Measurements from ENCODE around the gene SMG6. TPM values are rescaled to one million over a fixed set of nuclear protein-coding genes. Genes with fewer than 3 reads are reported as not detected.

SMG6 gene
- total and polyA plus RNA-seq, 2 of the 4 experiments (the other 2 are of a cell fraction), result 16.3 to 30.3 TPM

DNA sequence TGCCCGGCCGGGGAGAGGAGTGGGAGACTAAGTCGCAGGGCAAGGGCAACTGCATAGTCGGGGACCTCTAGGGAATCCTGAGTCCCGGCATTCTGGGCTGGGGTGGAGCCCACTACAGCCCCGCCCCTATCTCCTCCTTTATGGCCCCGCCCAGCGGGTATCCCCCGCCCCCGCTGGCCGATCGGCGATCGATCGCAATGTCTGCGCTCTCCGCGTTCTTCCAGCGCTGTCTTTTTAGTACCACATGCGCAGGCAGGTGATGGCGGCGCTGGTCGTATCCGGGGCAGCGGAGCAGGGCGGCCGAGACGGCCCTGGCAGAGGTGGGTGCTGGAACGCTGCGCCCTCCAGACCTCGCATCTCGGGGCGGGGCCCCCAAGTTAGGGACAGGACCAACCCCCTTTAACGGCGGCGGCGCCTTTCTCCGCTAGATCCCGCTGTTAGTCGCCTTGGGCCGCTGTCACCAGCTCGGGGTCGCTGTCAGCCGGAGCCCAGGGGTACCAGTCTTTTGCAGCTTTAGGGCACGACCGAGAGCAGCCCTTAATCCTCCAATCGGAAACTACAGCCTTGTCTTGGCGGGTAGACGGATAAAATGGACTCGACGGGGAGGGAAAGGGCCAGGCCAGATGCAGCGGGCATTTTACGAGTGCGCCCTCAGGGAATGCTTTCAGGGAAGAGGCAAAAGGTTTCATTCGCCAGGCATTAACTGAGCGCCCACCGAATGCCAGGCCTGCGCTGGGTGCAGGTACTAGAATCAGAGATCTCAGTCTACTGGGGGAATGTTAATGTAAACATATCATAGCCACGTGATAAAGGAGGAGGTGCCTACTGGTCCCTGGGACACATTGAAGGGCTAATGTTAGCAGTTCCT lies 273.4 kb downstream of the SMG6 start, which contains the start of gene DPH1:
Gene DPH1 (plus strand): TSS at position 243 of the 868 bp plus-strand sequence. CDS start 17 bp downstream, at position 260.
- POLR2A ChIA-PET (ENCODE audit: unreplicated experiment), result no interaction called here
- TF ChIP-seq, protein P1, sequence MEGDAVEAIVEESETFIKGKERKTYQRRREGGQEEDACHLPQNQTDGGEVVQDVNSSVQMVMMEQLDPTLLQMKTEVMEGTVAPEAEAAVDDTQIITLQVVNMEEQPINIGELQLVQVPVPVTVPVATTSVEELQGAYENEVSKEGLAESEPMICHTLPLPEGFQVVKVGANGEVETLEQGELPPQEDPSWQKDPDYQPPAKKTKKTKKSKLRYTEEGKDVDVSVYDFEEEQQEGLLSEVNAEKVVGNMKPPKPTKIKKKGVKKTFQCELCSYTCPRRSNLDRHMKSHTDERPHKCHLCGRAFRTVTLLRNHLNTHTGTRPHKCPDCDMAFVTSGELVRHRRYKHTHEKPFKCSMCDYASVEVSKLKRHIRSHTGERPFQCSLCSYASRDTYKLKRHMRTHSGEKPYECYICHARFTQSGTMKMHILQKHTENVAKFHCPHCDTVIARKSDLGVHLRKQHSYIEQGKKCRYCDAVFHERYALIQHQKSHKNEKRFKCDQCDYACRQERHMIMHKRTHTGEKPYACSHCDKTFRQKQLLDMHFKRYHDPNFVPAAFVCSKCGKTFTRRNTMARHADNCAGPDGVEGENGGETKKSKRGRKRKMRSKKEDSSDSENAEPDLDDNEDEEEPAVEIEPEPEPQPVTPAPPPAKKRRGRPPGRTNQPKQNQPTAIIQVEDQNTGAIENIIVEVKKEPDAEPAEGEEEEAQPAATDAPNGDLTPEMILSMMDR (conservative IDR thresholded peaks at IDR 0.05; ENCODE audit: low read depth, low read length), result no peak
- no peak for TF ChIP-seq MAFK (IDR thresholded peaks at IDR 0.05; ENCODE audit: low read depth, low read length)
- TF ChIP-seq BHLHE40 (IDR thresholded peaks at IDR 0.05; ENCODE audit: low read depth, low read length), result peak; percentile 41
- TF ChIP-seq, protein P2, sequence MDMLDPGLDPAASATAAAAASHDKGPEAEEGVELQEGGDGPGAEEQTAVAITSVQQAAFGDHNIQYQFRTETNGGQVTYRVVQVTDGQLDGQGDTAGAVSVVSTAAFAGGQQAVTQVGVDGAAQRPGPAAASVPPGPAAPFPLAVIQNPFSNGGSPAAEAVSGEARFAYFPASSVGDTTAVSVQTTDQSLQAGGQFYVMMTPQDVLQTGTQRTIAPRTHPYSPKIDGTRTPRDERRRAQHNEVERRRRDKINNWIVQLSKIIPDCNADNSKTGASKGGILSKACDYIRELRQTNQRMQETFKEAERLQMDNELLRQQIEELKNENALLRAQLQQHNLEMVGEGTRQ (IDR thresholded peaks at IDR 0.05; ENCODE audit: low read depth, low read length), result peak; percentile 88
- TF ChIP-seq CHD1 (IDR thresholded peaks at IDR 0.05; ENCODE audit: low read depth, low read length), result no peak
- TF ChIP-seq MAZ (IDR thresholded peaks at IDR 0.05; ENCODE audit: borderline replicate concordance, low read depth, low read length), result peak; percentile 99
- TF ChIP-seq, protein P3, sequence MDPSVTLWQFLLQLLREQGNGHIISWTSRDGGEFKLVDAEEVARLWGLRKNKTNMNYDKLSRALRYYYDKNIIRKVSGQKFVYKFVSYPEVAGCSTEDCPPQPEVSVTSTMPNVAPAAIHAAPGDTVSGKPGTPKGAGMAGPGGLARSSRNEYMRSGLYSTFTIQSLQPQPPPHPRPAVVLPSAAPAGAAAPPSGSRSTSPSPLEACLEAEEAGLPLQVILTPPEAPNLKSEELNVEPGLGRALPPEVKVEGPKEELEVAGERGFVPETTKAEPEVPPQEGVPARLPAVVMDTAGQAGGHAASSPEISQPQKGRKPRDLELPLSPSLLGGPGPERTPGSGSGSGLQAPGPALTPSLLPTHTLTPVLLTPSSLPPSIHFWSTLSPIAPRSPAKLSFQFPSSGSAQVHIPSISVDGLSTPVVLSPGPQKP (IDR thresholded peaks at IDR 0.05; ENCODE audit: borderline replicate concordance, low read depth, low read length), result no peak
- no peak for TF ChIP-seq RCOR1 (IDR thresholded peaks at IDR 0.05; ENCODE audit: insufficient replicate concordance, low read length)
- no peak for TF ChIP-seq CEBPB (IDR thresholded peaks at IDR 0.05; ENCODE audit: low read depth, low read length)
- TF ChIP-seq MXI1 (IDR thresholded peaks at IDR 0.05; ENCODE audit: borderline replicate concordance, low read depth, low read length), result peak; percentile 98
- TF ChIP-seq RFX5 (IDR thresholded peaks at IDR 0.05; ENCODE audit: low read depth, low read length), result no peak
- TF ChIP-seq NFE2L2 (IDR thresholded peaks at IDR 0.05; ENCODE audit: low read depth, low read length), result no peak

More for the DNA sequence above, 273.4 kb downstream of the SMG6 start, which contains the start of gene DPH1:
- Histone ChIP-seq H3K36me3 (ENCODE audit: control insufficient read depth, insufficient read depth, low read length) (peaks cover 4% of the 10 kb centered on the region; the same call in 1 of the 2 replicates), H2AFZ (replicated peaks; ENCODE audit: low read length, poor library complexity) (peak within 1 kb of the TSS; percentile 92), H2BK120ac (ENCODE audit: low read depth, low read length) (peak within 1 kb of the TSS; percentile 13; the same call in 1 of the 2 replicates), H3K4me3 (ENCODE audit: insufficient read depth, low read depth, low read length) (peak within 1 kb of the TSS; percentile 68), H2BK15ac (ENCODE audit: low read depth, low read length) (no peak within 1 kb of the TSS; the same call in 2 of the 3 replicates), H4K5ac (ENCODE audit: low read depth, low read length) (no peak within 1 kb of the TSS; the same call in 1 of the 2 replicates), H4K91ac (ENCODE audit: insufficient read depth, low read depth, low read length) (peak within 1 kb of the TSS; percentile 27; the same call in 1 of the 2 replicates), H3K27me3 (ENCODE audit: control insufficient read depth, insufficient read depth, low read length) (peaks cover 15% of the 10 kb centered on the region), H2AK5ac (ENCODE audit: low read depth, low read length) (peak within 1 kb of the TSS; percentile 72), H3K27ac (ENCODE audit: insufficient read depth, low read length) (peak within 1 kb of the TSS; percentile 57), H3K4me1 (ENCODE audit: control insufficient read depth, insufficient read depth, low read length) (peaks cover 15% of the 10 kb centered on the region), H3K79me1 (ENCODE audit: low read depth in 1 of 2, low read length in 2 of 2) (peaks cover 17 to 44% of the 10 kb centered on the region in 2 experiments), H4K8ac (ENCODE audit: low read depth in 2 of 2, low read length in 2 of 2) (peak within 1 kb of the TSS; percentile 18 to 51; a peak in 2 of 4 replicates), H3K23ac (ENCODE audit: low read depth, low read length) (peak within 1 kb of the TSS; percentile 19; the same call in 1 of the 2 replicates), H4K20me1 (ENCODE audit: insufficient read depth, low read length) (peaks cover 3% of the 10 kb centered on the region; the same call in 1 of the 2 replicates), H3K9me1 (ENCODE audit: insufficient read depth, low read length) (peaks cover 16% of the 10 kb centered on the region), H3K4ac (ENCODE audit: low read depth, low read length) (peak within 1 kb of the TSS; percentile 66), H3K56ac (ENCODE audit: extremely low read depth, insufficient read depth, low read length) (peak within 1 kb of the TSS; percentile 26; the same call in 1 of the 2 replicates), H3K14ac (replicated peaks; ENCODE audit: low read depth, low read length) (peak within 1 kb of the TSS; percentile 49; the same call in 1 of the 2 replicates), H2BK5ac (ENCODE audit: low read depth, low read length, poor library complexity, severe bottlenecking) (peak within 1 kb of the TSS; percentile 40), H3K18ac (ENCODE audit: low read depth, low read length) (no peak within 1 kb of the TSS; the same call in 1 of the 2 replicates), H3K9me3 (ENCODE audit: control insufficient read depth, insufficient read depth, low read length) (no peaks in the 10 kb centered on the region), H3K4me2 (ENCODE audit: low read depth, low read length) (peak within 1 kb of the TSS; percentile 70), H3K9ac (ENCODE audit: low read depth, low read length) (peak within 1 kb of the TSS; percentile 70), H2AK9ac (replicated peaks; ENCODE audit: low read depth, low read length, poor library complexity) (peak within 1 kb of the TSS; percentile 86), H2BK20ac (ENCODE audit: low read depth, low read length) (no peak within 1 kb of the TSS)
- dilution Hi-C loops (cut with HindIII; ENCODE audit: low sequenced_read_pairs, unreplicated experiment) (no loop called here), intact Hi-C loops (cut with micrococcal nuclease) (loop anchor here (1.0 to 5.0 kb wide), 2 partner anchors 148 to 453 kb away; no protein-coding TSS in a partner anchor), in situ Hi-C loops (cut with MboI; ENCODE audit: low sequenced_read_pairs) (loop anchor here (5.0 to 25.0 kb wide), 2 partner anchors 118 to 318 kb away; partner anchors contain the start of genes TLCD2 and WDR81)
- CTCF ChIA-PET, result interaction anchor here (0.6 kb wide), 1 partner anchor 138 kb away, joined by 4 read pairs; no protein-coding TSS in a partner anchor
- 0% methylated on average over 31 of the region's 59 CpGs; no CpG with 5 or more reads in 1 of the 2 experiments for WGBS, 2 experiments (ENCODE audit: extremely low coverage in 2 of 2, insufficient read length in 1 of 2)
- peak; percentile 91 for DNase-seq
- peak; percentile 75 for ATAC-seq (ENCODE audit: low read depth)
- no TSS peak for BruUV-seq (replicated peaks)
